Stimulated activated CD4-positive, alpha-beta T cell treated with anti-CD3 and anti-CD28 coated beads, Interleukin-2, amount 100 ng/mL, for 48 hours (primary cell): ENCODE results near the gene PCDHB15.
A peak's percentile ranks its signal among the peaks of the same experiment; 100 is the strongest.
"Not testable (repeated sequence)": the region's sequence is repeated elsewhere in the genome, so short reads cannot be mapped to it uniquely, and the experiment has no call there.

ENCODE experiments used
- DNase-seq, 2 donors: peaks; one replicate each; pipeline ENCODE4 v3.0.0-alpha.2; 2020

The PCDHB15 gene

DNA sequence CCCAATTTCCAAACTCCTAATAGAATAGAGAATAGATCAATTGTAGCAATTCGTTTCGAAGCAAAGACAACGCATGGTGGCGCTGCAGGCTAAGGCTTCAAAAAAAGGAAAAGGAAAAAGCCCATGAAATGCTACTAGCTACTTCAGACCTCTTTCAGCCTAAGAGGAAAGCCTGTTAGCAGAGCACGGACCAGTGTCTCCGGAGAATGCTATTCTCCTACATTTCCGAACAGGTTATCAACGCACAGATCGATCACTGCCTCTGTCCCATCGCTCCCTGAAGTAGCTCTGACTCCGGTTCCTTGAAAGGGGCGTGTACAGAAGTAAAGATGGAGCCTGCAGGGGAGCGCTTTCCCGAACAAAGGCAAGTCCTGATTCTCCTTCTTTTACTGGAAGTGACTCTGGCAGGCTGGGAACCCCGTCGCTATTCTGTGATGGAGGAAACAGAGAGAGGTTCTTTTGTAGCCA is at the start of gene PCDHB15:
PCDHB15 (plus strand) TSS at position 146 of the 468 bp plus-strand sequence; CDS start at position 330, 184 bp downstream.
- no peak for DNase-seq

DNA sequence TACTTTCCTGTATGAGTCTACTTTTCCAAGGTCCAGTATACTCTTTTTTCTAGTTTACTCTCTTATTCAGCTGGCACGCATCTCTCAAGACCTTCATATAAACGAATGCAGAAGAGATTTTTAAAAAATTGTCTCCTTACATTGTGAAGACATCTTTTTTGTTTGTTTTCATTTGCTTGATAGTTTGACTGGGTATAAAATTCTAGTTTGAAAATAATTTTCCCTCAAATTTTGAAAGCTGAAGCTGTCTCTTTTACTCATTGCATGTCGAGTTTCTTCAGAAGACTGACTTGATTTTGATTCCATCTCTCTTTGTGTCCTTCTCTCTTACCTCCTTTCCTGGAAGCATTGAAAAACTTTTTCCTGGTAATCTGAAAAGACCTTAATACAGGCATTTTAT is 48.8 kb upstream of the PCDHB15 start:
- DNase-seq: no peak

DNA sequence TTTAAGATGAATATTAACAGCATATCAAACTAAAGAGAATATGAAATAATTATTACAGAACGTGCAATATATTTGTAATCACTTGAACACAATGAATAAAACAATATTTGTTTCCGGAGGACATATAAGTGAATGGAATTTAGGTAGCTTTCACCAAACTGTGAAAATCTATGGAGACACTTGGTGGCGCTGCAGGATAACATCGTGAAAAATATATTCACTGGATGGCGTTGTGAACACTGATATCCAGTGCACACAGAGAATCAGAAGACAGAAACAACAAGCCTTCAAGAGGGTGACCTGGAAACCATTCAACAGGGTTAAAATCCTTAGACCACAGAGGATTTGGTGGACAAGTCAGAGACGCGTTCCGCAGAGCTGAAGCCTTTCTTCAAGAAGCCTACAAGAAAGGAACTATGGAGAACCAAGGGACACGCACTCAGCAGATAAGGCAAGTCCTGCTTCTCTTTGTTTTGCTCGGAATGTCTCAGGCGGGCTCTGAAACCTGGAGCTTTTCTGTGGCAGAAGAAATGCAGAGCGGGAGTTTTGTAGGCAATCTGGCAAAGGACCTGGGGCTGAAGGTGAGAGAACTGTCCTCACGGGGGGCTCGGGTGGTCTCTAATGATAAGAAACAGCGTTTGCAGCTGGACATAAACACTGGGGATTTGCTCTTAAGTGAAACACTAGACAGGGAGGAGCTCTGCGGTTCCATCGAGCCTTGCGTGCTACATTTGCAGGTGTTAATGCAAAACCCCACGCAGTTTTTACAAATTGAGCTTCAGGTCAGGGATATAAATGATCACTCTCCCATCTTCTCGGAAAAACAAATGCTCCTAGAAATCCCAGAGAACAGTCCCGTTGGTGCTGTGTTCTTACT is 45.6 kb upstream of the PCDHB15 start, which contains the start of gene PCDHB11:
PCDHB11 (plus strand) TSS at position 269 of the 877 bp plus-strand sequence; CDS start at position 417, 148 bp downstream.
- no peak for DNase-seq

DNA sequence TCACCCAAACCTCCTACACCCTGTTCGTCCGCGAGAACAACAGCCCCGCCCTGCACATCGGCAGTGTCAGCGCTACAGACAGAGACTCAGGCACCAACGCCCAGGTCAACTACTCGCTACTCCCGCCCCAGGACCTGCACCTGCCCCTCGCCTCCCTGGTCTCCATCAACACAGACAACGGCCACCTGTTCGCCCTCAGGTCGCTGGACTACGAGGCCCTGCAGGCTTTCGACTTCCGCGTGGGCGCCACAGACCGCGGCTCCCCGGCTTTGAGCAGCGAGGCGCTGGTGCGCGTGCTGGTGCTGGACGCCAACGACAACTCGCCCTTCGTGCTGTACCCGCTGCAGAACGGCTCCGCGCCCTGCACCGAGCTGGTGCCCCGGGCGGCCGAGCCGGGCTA is 44.1 kb upstream of the PCDHB15 start:
- DNase-seq: not testable (repeated sequence)

DNA sequence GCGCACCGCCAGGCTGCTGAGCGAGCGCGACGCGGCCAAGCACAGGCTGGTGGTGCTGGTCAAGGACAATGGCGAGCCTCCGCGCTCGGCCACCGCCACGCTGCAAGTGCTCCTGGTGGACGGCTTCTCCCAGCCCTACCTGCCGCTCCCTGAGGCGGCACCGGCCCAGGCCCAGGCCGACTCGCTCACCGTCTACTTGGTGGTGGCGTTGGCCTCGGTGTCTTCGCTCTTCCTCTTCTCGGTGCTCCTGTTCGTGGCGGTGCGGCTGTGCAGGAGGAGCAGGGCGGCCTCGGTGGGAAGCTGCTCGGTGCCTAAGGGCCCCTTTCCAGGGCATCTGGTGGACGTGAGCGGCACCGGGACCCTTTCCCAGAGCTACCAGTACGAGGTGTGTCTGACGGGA is 43.5 kb upstream of the PCDHB15 start:
- DNase-seq: not testable (repeated sequence)

DNA sequence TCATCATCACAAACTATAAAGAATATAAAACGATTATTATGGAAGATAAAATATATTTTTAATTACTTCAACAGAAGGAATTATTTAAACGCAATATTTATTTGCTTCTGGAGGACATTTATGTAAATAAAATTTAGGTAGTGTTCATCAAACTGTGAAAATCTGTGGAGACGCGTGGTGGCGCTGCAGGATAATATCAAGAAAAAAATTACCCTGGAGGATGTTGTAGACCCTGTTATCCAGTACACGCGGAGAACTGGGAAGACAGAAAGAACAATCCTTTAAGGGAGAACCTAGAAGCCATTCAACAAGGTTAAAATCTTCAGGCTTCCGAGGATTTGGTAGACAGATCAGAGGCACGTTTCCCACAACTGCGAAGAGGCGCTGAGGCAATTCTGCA is 36.7 kb upstream of the PCDHB15 start, which contains the start of gene PCDHB12:
PCDHB12 (plus strand) TSS at position 242 of the 400 bp plus-strand sequence. CDS start 189 bp downstream, outside the sequence.
- DNase-seq: no peak

DNA sequence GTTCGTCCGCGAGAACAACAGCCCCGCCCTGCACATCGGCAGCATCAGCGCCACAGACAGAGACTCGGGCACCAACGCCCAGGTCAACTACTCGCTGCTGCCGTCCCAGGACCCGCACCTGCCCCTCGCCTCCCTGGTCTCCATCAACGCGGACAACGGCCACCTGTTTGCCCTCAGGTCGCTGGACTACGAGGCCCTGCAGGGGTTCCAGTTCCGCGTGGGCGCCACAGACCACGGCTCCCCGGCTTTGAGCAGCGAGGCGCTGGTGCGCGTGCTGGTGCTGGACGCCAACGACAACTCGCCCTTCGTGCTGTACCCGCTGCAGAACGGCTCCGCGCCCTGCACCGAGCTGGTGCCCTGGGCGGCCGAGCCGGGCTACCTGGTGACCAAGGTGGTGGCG is 34.9 kb upstream of the PCDHB15 start:
- not testable (repeated sequence) for DNase-seq

DNA sequence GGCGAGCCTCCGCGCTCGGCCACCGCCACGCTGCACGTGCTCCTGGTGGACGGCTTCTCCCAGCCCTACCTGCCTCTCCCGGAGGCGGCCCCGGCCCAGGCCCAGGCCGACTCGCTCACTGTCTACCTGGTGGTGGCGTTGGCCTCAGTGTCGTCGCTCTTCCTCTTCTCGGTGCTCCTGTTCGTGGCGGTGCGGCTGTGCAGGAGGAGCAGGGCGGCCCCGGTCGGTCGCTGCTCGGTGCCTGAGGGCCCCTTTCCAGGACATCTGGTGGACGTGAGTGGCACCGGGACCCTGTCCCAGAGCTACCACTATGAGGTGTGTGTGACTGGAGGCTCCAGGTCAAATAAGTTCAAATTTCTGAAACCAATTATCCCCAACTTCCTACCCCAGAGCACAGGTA is 34.3 kb upstream of the PCDHB15 start:
- DNase-seq: not testable (repeated sequence)

DNA sequence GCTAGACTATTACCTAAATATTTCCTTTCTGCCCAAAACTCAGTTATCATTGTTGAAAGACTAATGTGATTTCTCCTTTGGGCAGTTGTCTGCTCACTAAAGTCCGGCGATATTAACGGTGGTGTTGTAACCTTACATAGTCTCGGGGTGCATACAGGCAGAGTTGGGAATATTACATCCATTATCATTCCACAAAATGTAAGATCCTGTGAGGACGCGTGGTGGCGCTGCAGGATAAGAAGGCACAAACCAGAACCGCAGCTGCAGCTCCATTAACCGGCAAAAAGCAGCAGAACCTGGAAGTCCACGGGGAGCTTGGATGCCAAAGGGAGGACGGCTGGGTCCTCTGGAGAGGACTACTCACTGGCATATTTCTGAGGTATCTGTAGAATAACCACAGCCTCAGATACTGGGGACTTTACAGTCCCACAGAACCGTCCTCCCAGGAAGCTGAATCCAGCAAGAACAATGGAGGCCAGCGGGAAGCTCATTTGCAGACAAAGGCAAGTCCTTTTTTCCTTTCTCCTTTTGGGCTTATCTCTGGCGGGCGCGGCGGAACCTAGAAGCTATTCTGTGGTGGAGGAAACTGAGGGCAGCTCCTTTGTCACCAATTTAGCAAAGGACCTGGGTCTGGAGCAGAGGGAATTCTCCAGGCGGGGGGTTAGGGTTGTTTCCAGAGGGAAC is 31.4 kb upstream of the PCDHB15 start, which contains the start of gene PCDHB13:
PCDHB13 (plus strand) TSS at position 264 of the 684 bp plus-strand sequence; CDS start at position 469, 205 bp downstream.
- DNase-seq: peak in 1 of 2 donors; percentile 19

DNA sequence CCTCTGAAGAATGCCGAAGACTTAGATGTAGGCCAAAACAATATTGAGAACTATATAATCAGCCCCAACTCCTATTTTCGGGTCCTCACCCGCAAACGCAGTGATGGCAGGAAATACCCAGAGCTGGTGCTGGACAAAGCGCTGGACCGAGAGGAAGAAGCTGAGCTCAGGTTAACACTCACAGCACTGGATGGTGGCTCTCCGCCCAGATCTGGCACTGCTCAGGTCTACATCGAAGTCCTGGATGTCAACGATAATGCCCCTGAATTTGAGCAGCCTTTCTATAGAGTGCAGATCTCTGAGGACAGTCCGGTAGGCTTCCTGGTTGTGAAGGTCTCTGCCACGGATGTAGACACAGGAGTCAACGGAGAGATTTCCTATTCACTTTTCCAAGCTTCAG is 30.6 kb upstream of the PCDHB15 start:
- DNase-seq: not testable (repeated sequence)

DNA sequence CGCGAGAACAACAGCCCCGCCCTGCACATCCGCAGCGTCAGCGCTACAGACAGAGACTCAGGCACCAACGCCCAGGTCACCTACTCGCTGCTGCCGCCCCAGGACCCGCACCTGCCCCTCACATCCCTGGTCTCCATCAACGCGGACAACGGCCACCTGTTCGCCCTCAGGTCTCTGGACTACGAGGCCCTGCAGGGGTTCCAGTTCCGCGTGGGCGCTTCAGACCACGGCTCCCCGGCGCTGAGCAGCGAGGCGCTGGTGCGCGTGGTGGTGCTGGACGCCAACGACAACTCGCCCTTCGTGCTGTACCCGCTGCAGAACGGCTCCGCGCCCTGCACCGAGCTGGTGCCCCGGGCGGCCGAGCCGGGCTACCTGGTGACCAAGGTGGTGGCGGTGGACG is 29.7 kb upstream of the PCDHB15 start:
- not testable (repeated sequence) for DNase-seq

DNA sequence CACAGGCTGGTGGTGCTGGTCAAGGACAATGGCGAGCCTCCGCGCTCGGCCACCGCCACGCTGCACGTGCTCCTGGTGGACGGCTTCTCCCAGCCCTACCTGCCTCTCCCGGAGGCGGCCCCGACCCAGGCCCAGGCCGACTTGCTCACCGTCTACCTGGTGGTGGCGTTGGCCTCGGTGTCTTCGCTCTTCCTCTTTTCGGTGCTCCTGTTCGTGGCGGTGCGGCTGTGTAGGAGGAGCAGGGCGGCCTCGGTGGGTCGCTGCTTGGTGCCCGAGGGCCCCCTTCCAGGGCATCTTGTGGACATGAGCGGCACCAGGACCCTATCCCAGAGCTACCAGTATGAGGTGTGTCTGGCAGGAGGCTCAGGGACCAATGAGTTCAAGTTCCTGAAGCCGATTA is 29.2 kb upstream of the PCDHB15 start:
- not testable (repeated sequence) for DNase-seq

DNA sequence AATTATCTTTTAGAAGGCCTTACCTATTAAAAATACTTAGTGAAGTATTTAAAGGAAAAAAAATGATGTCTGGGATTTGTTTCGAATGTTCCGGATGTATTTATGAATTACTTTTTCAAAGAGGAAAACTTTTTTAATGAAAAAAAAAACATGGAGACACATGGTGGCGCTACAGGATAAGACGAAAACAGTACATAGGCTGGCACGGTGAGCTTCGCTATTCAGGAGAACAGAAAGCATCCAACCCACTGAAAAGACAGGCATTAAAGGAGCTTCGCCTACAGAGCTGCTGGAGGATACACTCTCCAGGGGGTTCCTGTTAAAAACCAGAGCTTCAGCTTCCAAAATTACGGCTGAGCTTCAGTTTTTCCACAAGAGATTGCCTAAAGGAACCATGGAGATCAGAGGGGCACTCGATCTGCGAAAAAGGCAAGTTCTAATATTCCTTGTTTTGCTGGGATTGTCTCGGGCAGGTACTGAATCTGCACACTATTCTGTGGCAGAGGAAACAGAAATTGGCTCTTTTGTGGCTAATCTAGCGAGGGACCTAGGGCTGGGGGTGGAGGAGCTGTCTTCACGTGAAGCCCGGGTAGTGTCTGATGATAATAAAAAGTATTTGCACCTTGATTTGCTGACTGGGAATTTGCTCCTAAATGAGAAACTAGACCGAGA is 21.9 kb upstream of the PCDHB15 start, which contains the start of gene PCDHB14:
PCDHB14 (plus strand) TSS at position 232 of the 672 bp plus-strand sequence; CDS start at position 395, 163 bp downstream.
- DNase-seq: no peak

DNA sequence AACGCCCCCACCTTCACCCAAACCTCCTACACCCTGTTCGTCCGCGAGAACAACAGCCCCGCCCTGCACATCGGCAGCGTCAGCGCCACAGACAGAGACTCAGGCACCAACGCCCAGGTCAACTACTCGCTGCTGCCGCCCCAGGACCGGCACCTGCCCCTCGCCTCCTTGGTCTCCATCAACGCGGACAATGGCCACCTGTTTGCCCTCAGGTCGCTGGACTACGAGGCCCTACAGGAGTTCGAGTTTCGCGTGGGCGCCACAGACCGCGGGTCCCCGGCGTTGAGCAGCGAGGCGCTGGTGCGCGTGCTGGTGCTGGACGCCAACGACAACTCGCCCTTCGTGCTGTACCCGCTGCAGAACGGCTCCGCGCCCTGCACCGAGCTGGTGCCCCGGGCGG is 20.4 kb upstream of the PCDHB15 start:
- DNase-seq: not testable (repeated sequence)

DNA sequence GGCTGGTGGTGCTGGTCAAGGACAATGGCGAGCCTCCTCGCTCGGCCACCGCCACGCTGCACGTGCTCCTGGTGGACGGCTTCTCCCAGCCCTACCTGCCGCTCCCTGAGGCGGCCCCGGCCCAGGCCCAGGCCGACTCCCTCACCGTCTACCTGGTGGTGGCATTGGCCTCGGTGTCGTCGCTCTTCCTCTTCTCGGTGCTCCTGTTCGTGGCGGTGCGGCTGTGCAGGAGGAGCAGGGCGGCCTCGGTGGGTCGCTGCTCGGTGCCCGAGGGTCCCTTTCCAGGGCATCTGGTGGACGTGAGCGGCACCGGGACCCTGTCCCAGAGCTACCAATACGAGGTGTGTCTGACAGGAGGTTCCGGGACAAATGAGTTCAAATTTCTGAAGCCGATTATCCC is 19.8 kb upstream of the PCDHB15 start:
- not testable (repeated sequence) for DNase-seq

DNA sequence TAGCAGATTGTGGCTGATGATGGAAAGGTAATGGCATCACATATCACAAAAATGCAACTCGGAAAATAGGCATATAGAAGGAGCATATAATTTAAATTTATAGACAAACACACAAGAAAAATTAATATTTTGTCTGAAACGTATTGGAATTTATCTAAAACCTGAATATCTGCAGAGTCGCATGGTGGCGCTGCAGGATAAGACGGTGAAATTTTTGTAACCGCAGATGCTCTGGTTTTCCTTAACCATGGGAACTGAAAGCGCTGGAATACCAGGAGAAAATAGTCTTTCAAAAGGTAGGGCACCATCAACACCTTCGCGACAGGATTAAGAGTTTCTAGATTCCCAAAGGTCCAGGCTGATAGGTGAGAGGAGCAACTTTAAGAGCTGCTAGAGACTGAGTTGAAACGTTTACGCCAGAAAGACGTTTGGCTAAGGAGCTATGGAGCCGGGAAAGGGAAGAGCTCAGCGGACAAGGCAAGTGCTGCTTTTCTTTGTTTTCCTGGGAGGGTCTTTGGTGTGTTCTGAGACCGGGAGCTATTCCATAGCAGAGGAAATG is 11.0 kb upstream of the PCDHB15 start:
- DNase-seq: no peak

DNA sequence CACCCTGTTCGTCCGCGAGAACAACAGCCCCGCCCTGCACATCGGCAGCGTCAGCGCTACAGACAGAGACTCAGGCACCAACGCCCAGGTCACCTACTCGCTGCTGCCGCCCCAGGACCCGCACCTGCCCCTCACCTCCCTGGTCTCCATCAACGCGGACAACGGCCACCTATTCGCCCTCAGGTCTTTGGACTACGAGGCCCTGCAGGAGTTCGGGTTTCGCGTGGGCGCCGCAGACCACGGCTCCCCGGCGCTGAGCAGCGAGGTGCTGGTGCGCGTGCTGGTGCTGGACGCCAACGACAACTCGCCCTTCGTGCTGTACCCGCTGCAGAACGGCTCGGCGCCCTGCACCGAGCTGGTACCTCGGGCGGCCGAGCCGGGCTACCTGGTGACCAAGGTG is 9.3 kb upstream of the PCDHB15 start:
- DNase-seq: not testable (repeated sequence)

DNA sequence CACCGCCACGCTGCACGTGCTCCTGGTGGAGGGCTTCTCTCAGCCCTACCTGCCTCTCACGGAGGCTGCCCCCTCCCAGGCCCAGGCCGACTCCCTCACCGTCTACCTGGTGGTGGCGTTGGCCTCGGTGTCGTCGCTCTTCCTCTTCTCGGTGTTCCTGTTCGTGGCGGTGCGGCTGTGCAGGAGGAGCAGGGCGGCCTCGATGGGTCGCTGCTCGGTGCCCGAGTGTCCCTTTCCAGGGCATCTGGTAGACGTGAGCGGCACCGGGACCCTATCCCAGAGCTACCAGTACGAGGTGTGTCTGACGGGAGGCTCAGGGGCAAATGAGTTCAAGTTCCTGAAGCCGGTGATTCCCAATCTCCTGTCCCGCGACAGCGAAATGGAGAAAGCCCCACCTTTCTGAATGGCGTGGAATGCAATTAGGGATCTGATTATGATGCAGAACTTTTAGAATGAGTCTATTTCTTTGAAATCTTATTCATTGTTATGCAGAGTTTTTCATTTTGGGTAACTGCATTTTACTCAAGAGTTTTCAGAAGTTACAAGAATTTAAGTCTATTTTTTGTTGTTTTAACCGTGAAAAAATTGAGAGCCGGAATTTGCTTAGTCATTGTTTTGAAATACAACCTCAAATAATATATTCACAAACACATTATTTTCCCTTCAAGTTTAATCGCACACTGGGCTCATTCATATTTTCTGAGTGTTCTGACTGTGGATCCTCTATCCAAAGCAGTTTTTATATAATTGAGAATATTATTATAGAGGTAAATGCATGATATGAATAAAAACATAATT is 8.5 kb upstream of the PCDHB15 start:
- DNase-seq: no peak

DNA sequence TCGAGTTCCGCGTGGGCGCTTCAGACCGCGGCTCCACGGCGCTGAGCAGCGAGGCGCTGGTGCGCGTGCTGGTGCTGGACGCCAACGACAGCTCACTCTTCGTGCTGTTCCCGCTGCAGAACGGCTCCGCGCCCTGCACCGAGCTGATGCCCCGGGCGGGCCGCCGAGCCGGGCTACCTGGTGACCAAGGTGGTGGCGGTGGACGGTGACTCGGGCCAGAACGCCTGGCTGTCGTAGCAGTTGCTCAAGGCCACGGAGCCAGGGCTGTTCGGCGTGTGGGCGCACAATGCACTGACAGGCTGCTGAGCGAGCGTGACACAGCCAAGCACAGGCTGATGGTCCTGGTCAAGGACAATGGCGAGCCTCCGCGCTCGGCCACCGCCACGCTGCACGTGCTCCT is 3.7 kb upstream of the PCDHB15 start:
- DNase-seq: no peak

DNA sequence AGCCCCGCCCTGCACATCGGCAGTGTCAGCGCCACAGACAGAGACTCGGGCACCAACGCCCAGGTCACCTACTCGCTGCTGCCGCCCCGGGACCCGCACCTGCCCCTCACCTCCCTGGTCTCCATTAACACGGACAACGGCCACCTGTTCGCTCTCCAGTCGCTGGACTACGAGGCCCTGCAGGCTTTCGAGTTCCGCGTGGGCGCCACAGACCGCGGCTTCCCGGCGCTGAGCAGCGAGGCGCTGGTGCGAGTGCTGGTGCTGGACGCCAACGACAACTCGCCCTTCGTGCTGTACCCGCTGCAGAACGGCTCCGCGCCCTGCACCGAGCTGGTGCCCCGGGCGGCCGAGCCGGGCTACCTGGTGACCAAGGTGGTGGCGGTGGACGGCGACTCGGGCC is 1.8 kb downstream of the PCDHB15 start:
- not testable (repeated sequence) for DNase-seq

DNA sequence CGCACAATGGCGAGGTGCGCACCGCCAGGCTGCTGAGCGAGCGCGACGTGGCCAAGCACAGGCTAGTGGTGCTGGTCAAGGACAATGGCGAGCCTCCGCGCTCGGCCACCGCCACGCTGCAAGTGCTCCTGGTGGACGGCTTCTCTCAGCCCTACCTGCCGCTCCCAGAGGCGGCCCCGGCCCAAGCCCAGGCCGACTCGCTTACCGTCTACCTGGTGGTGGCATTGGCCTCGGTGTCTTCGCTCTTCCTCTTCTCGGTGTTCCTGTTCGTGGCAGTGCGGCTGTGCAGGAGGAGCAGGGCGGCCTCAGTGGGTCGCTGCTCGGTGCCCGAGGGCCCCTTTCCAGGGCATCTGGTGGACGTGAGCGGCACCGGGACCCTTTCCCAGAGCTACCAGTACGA is 2.2 kb downstream of the PCDHB15 start:
- not testable (repeated sequence) for DNase-seq
